GM18499 (cell line): ENCODE measurements around the gene SURF1.

Source experiments
- ATAC-seq: cut with Tn5 transposase; IDR thresholded peaks from one replicate; pipeline ENCODE4 v1.9.1; 2021; ENCODE audit warnings: moderate number of reproducible peaks; ENCODE audit not compliant: insufficient read depth, unreplicated experiment

The SURF1 gene

DNA sequence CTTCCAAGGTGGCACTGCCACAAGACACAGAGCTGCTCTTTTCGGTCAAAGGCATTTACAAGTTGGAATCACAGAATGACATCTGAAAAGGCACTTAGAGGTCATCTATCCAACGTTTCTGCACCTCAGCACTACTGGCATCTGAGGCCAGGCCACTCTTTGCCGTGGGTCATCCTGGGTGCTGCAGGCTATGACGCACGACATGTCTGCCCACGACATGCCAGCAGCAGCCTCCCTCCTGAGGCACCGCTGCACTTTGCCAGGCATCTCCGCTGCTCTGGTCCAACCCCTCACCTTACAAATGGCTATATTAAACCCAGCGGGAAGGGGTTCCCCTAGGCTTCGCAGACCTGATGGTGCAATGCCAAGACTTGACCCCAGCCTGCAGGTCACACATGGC, 11.5 kb upstream of the SURF1 start:
- no peak for ATAC-seq

DNA sequence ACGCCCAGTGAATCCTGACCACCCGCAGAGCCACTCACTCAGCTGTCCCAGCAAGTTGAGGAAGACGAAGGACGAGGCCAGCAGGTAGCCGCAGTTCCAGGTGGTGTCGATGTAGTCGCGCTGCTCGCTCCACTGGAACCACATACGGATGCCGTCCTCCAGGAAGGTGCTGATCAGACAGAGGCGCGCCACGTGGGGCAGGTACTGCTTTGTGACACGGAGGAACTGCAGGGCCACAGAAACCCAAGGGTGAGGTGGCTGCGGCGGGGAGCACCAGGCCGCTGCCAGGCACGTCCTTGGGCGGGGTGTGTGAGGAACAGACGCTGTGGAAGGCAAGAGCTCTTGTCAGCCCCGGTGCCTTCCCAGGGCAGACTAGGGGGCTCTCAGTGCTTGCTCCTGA, 10.9 kb upstream of the SURF1 start:
- no peak for ATAC-seq

DNA sequence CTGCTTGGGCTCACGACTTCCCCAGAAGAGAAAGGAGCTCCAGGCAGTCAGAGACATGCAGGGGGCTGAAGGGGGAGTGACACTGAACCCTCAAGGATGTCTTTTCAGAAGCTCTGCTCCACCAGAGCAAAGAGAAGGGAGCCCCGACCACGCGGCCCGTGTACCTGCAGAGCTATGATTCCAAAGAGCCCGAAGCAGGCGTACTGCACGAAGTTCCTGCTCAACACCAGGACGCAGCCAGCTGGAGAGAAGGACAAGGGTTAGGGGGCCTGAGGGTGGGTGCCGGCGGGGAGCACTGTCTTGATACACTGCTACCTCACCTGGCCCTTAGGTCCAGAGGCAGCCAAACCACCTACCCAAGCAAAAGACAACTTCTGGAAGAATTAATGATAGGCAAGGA, 10.1 kb upstream of the SURF1 start:
- ATAC-seq: no peak

DNA sequence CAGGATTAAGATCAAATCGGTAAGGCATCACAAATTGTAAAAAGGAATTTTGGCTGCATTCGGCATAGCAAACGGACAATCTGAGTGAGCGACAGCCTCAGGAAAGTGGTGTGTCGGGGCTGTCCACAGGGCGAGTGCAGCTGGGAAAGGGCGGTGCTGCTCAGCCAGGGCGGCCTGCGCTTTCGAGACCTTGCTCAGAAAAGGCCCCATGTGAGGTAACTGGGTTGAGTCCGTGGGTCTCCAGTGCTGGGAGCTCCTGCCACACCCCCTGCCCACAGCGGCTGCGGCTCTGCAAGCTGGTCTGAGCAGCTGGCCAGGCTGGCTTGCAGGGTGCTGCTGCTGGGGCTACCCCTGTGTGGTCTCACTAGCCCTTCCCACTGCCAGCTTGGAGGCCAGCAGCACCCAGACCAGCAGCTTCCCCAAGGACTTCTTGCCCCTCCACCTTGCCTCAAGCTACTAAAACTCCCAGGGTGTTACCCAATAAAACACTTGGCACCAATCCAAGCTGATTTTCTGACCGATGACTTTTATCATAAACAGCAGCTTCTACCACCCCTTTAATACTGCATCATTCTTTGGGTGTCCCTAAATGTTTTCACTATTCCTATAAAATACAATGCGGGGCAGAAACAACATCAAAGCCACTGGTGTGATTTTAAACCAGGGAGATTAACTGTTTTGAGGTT, 6.2 kb upstream of the SURF1 start:
- no peak for ATAC-seq

DNA sequence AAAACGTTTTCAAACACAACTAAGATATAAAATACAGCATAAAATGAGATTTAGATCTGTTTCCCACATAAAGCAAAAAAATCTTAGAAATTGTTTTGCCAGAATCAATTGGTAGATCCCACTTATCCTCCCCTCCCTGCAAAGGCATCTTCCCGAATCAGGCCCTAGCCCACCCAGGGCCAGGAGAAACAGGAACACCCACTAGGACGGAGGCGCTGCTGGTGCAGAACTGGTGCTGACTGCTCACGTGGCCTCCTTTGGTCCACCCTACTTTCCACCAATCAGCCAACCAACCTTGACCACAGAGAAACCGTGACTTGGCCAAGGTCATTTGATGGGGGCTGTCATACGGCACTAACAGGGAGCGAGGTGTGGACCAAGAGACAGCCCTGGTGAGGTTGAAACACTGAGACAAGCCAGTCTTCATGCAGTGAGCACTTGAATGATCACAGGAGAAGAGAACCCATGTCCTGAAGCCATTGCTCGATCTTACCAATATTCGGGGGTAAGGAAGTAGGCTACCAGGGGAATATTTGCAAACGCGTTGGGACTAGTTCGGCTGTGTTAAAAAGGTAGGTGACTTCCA, 5.3 kb upstream of the SURF1 start:
- no peak for ATAC-seq

DNA sequence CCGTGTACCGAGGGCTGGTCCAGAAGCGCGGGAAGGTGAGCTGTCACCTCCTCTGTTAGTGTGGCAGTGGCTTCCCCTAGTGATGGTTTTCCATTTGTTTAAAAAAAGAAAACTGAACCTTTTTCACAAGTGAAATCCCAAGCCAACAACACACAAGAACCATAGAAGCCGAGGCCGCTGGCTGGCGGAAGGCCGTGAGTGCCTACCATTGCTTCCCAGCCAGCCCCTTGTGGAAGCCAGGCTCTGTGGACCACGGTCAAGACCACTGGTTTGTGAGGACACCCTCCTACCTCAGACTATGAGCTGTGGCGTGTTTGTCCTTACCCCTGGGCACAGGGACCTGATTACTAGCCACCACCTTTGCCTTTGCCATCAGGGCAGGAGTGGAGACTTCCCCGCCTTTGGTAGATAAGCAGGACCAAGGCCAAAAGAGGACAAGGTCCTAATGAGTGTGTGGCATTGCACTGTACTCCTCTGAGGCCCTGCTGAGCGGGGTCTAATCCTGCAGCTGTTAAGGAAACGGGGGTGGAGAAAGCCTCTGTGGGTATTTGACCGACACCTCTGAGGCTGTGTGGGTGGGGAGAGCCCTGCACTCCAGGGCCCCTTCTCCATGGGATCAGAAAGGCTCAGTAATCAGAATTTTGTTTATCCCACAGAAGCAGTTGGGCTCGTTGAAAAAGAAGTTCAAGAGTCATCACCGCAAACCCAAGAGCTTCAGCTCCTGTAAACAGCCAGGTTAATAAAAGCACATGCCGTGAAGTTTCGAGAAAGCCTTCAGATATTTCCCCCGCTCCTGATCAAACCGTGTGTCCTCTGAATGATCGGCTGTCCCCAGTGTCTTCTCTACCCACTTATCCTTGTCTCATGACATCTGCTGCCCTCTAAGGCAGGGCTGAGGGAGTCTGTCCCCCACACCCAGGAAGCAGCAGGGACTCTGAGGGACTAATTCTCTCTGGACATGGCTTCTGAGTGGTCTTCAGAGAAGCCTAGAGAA, 4.4 kb upstream of the SURF1 start:
- ATAC-seq: no peak

DNA sequence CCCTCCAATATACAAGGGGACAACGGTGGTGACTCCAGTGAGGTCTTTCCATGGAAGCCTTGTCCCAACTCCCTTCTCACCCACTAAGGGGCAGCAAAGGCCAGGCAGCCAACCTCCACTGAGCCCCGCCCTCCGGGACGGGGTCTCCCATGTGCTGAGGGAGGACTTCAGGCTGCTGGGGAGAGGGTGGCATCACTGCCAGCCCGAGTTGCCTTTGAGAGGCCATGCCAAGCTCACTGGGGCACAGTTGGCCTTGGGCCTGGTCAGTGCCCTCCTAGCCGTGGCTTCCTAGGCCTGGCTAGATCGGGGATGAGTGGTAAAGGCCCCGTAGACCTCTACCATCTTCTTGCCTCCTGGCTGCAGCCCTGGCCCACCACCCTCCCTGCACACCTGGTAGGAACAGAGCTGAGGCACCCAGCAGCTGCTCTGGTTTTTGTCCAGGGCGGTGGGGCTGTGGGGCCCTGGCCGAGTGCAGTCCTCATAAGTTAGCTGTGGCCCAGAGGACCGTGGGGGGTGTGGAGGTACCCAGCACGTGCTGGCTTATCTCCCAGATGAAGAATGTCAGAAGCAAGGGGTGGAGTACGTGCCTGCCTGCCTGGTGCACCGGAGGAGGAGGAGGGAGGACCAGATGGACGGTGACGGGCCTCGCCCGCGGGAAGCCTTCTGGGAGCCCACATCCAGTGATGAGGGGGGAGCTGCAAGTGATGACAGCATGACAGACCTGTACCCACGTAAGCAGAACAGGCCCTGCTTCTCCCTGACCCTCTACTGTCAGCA, 3.3 kb upstream of the SURF1 start:
- no peak for ATAC-seq

DNA sequence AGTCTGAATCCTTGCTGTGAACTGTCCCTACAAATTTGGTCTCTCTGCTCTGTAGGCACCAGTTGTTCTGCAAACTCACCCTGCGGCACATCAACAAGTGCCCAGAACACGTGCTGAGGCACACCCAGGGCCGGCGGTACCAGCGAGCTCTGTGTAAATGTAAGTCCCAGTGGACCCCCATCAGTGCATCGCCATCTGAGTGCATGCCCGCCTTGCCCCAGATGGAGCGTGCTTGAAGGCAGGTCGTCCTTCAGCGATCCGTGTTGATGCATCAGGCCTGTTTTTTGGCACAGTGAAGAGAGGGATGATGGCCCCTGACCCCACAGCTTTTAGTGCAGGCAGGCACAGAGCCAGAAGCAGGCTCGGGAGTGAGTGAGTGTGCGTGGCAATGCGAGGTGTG, 1.4 kb upstream of the SURF1 start:
- ATAC-seq: no peak

DNA sequence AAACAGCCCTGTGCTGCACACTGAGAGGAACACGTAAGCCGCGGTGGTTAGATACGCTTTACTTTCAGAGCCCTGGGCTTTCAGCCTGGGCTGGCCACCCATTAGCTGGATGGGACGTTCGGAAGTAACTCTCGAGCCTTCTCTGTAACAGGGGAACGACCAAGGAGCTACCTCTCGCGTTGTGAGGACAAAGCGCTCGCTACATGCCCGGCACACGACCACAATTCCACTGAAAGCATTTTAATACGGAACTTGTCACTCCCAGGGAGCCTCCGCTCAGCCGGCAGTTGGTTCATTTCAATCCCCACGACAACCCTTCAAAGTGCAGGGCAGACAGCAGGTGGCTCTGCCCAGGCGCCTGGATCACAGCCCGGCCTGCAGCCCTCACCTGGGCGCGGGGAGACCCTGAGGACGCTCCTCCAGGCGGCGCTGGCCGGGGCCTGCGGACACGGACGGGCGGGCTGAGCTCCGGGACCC, 368 bp downstream of the SURF1 start:
- ATAC-seq: no peak

DNA sequence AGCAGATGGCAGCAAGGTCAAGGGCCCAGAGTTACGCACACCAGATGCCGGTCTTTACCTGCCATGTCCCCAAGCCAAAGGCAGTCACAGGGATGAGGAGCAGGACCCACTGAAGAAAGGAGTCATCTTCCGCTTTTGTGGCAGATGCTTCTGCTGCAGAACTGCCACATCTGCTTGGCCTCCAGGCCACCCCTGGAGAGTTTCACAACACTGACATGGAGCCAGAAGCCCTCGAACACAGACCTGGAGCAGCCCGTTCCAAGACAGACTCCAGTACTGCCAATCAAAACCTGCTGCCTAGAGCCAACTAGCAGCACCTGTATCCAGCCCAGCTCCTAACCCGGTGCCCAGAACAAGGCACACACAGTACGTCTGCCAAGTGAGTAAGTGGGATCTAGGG, 1.5 kb downstream of the SURF1 start:
- no peak for ATAC-seq

DNA sequence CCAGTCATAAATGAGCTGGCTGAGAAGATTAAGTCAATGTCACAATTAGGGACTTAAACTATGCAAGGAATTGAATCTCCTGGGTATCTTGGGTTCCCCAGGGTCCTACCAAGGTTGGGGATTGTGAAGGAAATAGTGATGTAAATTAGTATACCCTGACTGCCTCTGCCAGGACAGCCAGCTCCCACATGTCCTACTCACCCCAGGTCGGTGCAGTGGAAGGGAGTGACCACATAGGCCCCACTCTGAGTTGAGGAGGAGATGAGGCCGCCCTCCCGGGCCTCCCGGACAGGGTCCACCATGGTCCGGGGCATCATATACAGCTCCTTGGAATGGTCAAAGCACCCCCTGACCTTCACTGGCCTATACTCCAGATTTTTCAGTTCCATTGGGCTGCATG, 2.7 kb downstream of the SURF1 start:
- no peak for ATAC-seq

DNA sequence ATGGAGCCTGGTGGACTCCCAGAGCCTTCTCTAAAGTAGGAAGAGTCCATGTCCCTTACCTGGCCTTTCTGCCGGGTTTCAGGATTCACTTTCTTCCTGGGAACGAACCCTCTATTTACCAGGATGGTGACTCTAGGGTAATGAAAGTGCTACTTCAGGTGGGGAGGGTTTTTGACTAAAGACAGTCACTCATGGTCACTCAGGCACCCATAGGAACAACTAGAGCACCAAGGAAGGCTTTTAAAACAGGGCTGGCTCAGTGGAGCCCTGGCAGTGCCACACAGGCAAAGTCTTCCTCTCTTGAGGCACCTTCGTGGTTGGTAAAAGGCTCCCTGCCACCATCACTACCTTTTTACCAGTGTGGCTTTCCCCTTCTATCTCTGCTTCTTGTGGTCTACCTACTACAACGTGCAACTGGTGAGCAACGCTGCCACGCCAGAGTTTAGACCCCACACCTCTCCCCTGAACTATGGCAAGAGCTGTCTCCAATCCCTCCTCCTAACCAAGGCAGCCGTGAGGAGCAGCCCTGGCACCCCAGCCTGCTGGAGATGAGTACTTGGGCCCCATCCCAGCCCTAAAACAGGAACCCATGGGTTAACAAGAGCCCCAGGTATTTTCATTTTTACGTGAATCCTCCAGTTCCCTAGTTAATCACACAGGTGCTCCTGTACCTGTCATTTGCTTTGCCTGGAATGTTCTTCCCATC, 3.5 kb downstream of the SURF1 start:
- no peak for ATAC-seq

DNA sequence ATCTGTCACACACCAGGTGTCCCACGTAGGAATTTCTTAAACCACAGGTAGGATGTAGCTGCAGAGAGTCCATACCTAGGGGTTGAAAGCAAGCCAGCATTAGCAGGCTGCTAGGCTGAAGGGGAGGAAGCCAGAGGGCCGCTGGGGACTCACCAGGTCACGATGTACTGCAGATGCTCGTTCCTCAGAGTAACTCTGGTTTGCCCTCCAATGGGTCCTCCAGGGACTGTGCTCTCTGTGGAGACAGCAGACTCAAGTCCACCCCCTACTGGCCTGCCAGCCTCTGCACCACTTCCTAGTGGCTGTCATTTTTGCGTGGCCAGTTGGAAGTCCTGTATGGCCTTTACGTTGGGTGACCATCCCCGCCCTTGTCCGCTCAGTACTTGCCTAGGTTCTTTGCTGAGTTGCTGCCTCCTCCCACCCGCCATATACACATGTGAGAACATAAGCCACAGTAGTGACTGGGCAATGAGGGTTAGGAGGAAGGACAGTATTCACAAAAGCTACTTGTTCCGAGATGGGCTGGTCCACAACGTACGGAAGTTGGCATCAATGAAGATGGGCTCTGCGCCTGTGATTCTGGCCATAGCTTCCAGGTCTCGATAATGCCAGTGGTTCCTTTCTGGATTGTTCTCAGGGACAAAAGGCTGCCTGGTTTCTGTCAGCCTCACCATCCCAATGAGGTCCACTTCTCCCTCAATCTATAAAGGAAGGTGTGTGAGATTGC, 4.2 kb downstream of the SURF1 start:
- no peak for ATAC-seq

DNA sequence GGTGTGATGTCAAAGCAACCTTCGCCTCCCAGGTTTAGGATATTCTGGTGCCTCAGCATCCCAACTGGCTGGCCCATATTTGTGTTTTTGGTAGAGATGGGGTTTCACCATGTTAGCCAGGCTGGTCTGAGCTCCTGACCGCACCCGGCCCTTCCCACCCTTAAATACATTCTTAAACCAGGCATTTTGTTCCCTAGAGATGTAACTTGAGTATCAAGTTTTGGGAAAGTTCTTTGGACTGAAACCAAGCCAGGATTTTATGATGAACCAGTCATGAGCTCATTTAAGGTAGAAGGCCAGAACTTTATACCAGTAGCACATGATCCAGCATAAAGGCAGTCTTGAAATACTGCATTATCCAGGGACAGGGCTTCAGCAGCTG, 4.8 kb downstream of the SURF1 start:
- ATAC-seq: no peak

DNA sequence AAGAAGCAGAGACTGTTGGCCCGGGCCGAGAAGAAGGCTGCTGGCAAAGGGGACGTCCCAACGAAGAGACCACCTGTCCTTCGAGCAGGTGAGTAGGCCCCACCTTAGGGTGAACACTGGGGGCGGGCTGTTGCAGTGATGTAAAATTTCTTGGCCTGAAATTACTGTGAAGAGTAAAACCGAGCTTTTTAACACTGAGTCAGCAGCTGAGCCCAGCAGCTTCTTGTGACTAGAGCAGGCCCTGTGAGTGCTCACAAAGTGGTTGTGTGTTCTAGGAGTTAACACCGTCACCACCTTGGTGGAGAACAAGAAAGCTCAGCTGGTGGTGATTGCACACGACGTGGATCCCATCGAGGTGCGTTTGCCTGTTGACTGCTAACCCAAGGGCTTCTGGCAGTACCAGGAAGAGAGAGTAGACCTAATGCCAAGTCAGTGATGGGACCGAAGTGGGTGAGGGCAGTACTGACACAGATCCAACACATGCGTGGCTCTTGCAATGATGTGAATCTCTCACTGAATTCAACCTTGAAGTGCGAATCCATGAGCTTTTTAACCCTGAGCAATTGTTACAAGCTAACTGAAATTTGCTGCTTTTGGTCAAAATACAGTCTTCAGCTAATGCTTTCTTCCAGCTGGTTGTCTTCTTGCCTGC, 6.2 kb downstream of the SURF1 start:
- ATAC-seq: no peak

DNA sequence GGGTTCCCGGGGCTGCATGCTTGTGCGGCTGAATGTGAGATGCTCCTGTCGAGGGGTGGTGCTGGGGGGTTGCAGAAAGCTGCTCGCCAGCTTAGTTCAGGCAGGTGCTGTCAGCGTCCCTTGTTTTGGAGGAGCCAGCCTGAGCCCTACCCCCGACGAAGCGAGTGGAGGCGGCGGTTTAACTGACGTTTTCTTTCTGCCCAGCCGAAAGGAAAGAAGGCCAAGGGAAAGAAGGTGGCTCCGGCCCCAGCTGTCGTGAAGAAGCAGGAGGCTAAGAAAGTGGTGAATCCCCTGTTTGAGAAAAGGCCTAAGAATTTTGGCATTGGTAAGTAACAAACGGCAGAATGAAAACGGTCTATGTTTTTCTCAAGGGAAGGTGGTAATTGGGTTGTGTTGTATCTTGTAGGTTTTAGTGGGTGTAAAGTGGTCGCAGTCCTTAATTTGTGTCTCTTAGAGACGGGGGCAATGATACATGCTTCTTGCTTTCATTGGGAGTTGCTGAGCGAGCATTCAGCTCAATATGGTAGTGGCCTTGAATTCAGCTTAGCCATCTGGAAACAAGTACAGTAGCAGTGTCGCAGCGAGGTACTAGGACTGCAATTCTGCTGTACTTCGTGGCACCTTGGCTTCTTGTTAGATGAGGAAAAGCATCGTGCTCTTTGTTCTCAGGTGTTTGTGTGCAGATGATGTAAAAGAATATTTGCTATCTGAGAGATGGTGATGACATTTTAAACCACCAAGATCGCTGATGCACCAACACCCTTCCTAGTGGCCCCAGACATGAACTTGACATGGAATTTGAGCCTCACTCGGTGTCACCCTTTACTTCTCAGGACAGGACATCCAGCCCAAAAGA, 7.3 kb downstream of the SURF1 start:
- ATAC-seq: no peak

DNA sequence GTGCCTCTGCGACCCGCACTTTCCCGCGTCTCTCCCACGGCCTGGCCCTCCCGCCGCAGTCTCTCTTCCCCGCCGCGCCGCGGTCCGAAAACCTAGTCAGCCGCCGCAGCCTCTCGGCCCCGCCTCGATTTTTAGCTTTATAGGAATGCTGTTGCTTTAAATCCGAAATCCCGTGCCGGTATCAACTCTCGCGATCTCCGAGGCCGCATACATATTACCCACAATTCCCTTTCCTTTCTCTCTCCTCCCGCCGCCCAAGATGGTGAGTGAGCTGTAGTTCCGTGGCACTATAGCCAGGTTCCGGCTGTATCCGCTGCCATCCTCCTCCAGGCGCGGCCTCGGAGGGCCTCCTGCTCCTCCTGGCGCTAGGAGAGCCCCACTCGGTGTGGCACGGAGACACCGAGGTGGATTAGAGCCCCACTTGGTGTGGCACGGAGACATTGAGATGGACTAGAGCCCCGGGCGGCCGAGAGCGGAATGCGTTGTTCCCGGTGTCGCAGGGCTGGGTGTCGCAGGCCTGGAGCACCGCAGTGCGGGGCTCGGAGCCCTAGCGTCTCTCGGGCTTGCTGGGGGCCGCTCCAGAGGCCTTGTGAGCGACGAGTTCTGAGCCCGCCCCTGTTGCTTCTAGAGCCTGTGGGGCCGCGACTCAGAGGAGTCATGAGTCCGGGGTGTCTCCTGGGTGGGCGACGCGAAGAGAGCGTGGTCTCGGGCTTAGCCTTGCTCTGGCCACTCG, 8.1 kb downstream of the SURF1 start, which contains the start of the genes MED22 and RPL7A:
Gene MED22, minus strand, starts transcription at position 147 of the 733 bp plus-strand sequence. CDS start 1,469 bp downstream, outside the sequence.
Gene RPL7A, plus strand, starts transcription at position 234 of the 733 bp plus-strand sequence. Its CDS starts 26 bp downstream, at position 260.
- peak; percentile 66 for ATAC-seq
